ENCODE data around the gene FBXW11. TPM values are rescaled to one million over a fixed set of nuclear protein-coding genes. Genes with fewer than 3 reads are reported as not detected.

FBXW11 gene
- total RNA-seq, 1 experiment from 2014 or later = 52.2 TPM

- Mint-ChIP-seq H3K4me3 (no peak overlapping the region), H3K4me1 (no peaks in the 10 kb centered on the region), H3K27me3 (ENCODE audit: low read depth) (no peaks in the 10 kb centered on the region), H3K27ac (no peak overlapping the region), H3K36me3 (peaks cover 11% of the 10 kb centered on the region), H3K9me3 (no peaks in the 10 kb centered on the region)
- CTCF ChIA-PET = no interaction called here
- ATAC-seq = no peak
- POLR2A ChIA-PET = no interaction called here
- TF ChIP-seq MAX (CRISPR knock-in tag; IDR thresholded peaks at IDR 0.05) (no peak), ZNF671 (CRISPR knock-in tag; IDR thresholded peaks at IDR 0.05) (no peak), ZNF263 (CRISPR knock-in tag; IDR thresholded peaks at IDR 0.05; ENCODE audit: low read depth) (no peak), PRDM15 (CRISPR knock-in tag; IDR thresholded peaks at IDR 0.05) (no peak), CREB1 (CRISPR knock-in tag; IDR thresholded peaks at IDR 0.05) (no peak), ETV6 (CRISPR knock-in tag; IDR thresholded peaks at IDR 0.05) (no peak), ZNF532 (CRISPR knock-in tag; IDR thresholded peaks at IDR 0.05; ENCODE audit: borderline replicate concordance) (no peak), SP1 (CRISPR knock-in tag; conservative IDR thresholded peaks at IDR 0.05) (no peak), ERG (CRISPR knock-in tag; IDR thresholded peaks at IDR 0.05) (no peak), ZNF425 (CRISPR knock-in tag; conservative IDR thresholded peaks at IDR 0.05) (no peak), ATF3 (CRISPR knock-in tag; conservative IDR thresholded peaks at IDR 0.05) (no peak), GTF2I (CRISPR knock-in tag; conservative IDR thresholded peaks at IDR 0.05) (no peak)
- no peak for DNase-seq (ENCODE audit: low spot score)
These were observed 142.5 kb downstream of the FBXW11 start for GRCh38 chr5:171863935-171864334.

GRCh38 chr5:171862624-171863023 is 143.8 kb downstream of the FBXW11 start:
- Mint-ChIP-seq H3K9me3 (peaks cover 4% of the 10 kb centered on the region), H3K27me3 (ENCODE audit: low read depth) (no peaks in the 10 kb centered on the region), H3K36me3 (no peaks in the 10 kb centered on the region), H3K4me3 (no peak overlapping the region), H3K4me1 (peaks cover 7% of the 10 kb centered on the region), H3K27ac (no peak overlapping the region)
- no peak for ATAC-seq
- DNase-seq (ENCODE audit: low spot score) = no peak
- ChIA-PET POLR2A (no interaction called here), CTCF (interaction anchor here (1.0 to 1.2 kb wide), 2 partner anchors 197 to 233 kb away, joined by 3 to 4 read pairs; no protein-coding TSS in a partner anchor)
- no peak for TF ChIP-seq KAT7 (CRISPR knock-in tag; IDR thresholded peaks at IDR 0.05; ENCODE audit: borderline replicate concordance)
- no peak for TF ChIP-seq E2F5 (CRISPR knock-in tag; IDR thresholded peaks at IDR 0.05)
- no peak for TF ChIP-seq TP53 (CRISPR knock-in tag; IDR thresholded peaks at IDR 0.05)
- no peak for TF ChIP-seq PREB (CRISPR knock-in tag; IDR thresholded peaks at IDR 0.05; ENCODE audit: borderline replicate concordance)
- no peak for TF ChIP-seq ZNF317 (CRISPR knock-in tag; IDR thresholded peaks at IDR 0.05; ENCODE audit: borderline replicate concordance, low read depth)
- no peak for TF ChIP-seq TCF7 (CRISPR knock-in tag; IDR thresholded peaks at IDR 0.05; ENCODE audit: low read depth)
- no peak for TF ChIP-seq GTF2I (CRISPR knock-in tag; conservative IDR thresholded peaks at IDR 0.05)
- TF ChIP-seq ZNF425 (CRISPR knock-in tag; conservative IDR thresholded peaks at IDR 0.05) = no peak
